ENCODE measurements around the gene NUDT8.
"Not testable (repeated sequence)": the region's sequence is repeated elsewhere in the genome, so short reads cannot be mapped to it uniquely, and the experiment has no call there.

Gene NUDT8

GRCh38 chr11:67662835-67663531, 33.2 kb upstream of the NUDT8 start:
- H2BK5ac ChIP-seq (ENCODE audit: low read length): no peak overlapping the region
- H3K18ac ChIP-seq (ENCODE audit: low read length): no peak overlapping the region
- H3K23ac ChIP-seq (ENCODE audit: low read length): no peak overlapping the region
- no peak overlapping the region for H2BK15ac ChIP-seq (replicated peaks; ENCODE audit: low read depth)
- H2AK5ac ChIP-seq (ENCODE audit: low read length): no peak overlapping the region
- no peak overlapping the region for H3K4me3 ChIP-seq (ENCODE audit: low read length)
- H3K9ac ChIP-seq (ENCODE audit: low read length): no peak overlapping the region
- H4K5ac ChIP-seq (ENCODE audit: low read length): no peak overlapping the region
- no peaks in the 10 kb centered on the region for H3K27me3 ChIP-seq (ENCODE audit: insufficient read depth, low read length, poor library complexity)
- no peaks in the 10 kb centered on the region for H3K4me1 ChIP-seq (ENCODE audit: control insufficient read depth, low read depth, low read length)
- no peaks in the 10 kb centered on the region for H3K79me2 ChIP-seq (ENCODE audit: control insufficient read depth, insufficient read depth, low read length)
- no peak for DNase-seq
- H4K8ac ChIP-seq (ENCODE audit: low read depth, low read length): no peak overlapping the region
- H3K79me1 ChIP-seq (ENCODE audit: low read length): no peaks in the 10 kb centered on the region
- H3K27ac ChIP-seq (ENCODE audit: low read depth, low read length): no peak overlapping the region
- no peak overlapping the region for H2BK120ac ChIP-seq (ENCODE audit: low read depth, low read length)
- H3K4me2 ChIP-seq (ENCODE audit: low read length): no peak overlapping the region
- no peak overlapping the region for H3K4ac ChIP-seq (ENCODE audit: low read depth, low read length)
- WGBS (ENCODE audit: extremely low coverage, insufficient coverage, low lambda C conversion rate): no CpG with 5 or more reads among the region's 19 CpGs
- H3K56ac ChIP-seq (ENCODE audit: low read length): no peak overlapping the region
- H3K36me3 ChIP-seq (ENCODE audit: control insufficient read depth, insufficient read depth, low read length): no peaks in the 10 kb centered on the region

- H2BK15ac ChIP-seq (replicated peaks; ENCODE audit: low read depth): no peak overlapping the region
- no peak overlapping the region for H2BK5ac ChIP-seq (ENCODE audit: low read length)
- no peak overlapping the region for H2BK120ac ChIP-seq (ENCODE audit: low read depth, low read length)
- H3K4me3 ChIP-seq (ENCODE audit: low read length): no peak overlapping the region
- no peaks in the 10 kb centered on the region for H3K79me2 ChIP-seq (ENCODE audit: control insufficient read depth, insufficient read depth, low read length)
- H3K27me3 ChIP-seq (ENCODE audit: insufficient read depth, low read length, poor library complexity): no peaks in the 10 kb centered on the region
- no peak overlapping the region for H3K27ac ChIP-seq (ENCODE audit: low read depth, low read length)
- no peak overlapping the region for H4K5ac ChIP-seq (ENCODE audit: low read length)
- no peaks in the 10 kb centered on the region for H3K36me3 ChIP-seq (ENCODE audit: control insufficient read depth, insufficient read depth, low read length)
- H3K56ac ChIP-seq (ENCODE audit: low read length): no peak overlapping the region
- H3K18ac ChIP-seq (ENCODE audit: low read length): no peak overlapping the region
- no peaks in the 10 kb centered on the region for H3K4me1 ChIP-seq (ENCODE audit: control insufficient read depth, low read depth, low read length)
- no peak overlapping the region for H2AK5ac ChIP-seq (ENCODE audit: low read length)
- H3K4me2 ChIP-seq (ENCODE audit: low read length): no peak overlapping the region
- H3K4ac ChIP-seq (ENCODE audit: low read depth, low read length): no peak overlapping the region
- H3K23ac ChIP-seq (ENCODE audit: low read length): no peak overlapping the region
- no peak overlapping the region for H3K9ac ChIP-seq (ENCODE audit: low read length)
- no peak for DNase-seq
- WGBS (ENCODE audit: extremely low coverage, insufficient coverage, low lambda C conversion rate): no CpG with 5 or more reads among the region's 12 CpGs
- no peak overlapping the region for H4K8ac ChIP-seq (ENCODE audit: low read depth, low read length)
- H3K79me1 ChIP-seq (ENCODE audit: low read length): no peaks in the 10 kb centered on the region
Observed at GRCh38 chr11:67662142-67662834, 32.6 kb upstream of the NUDT8 start.

- H3K4me3 ChIP-seq (ENCODE audit: low read length); H3K23ac ChIP-seq (ENCODE audit: low read length); DNase-seq; H3K79me2 ChIP-seq (ENCODE audit: control insufficient read depth, insufficient read depth, low read length); H3K9ac ChIP-seq (ENCODE audit: low read length); H3K79me1 ChIP-seq (ENCODE audit: low read length); H4K5ac ChIP-seq (ENCODE audit: low read length); H4K8ac ChIP-seq (ENCODE audit: low read depth, low read length); H3K4ac ChIP-seq (ENCODE audit: low read depth, low read length); H2BK5ac ChIP-seq (ENCODE audit: low read length); H3K56ac ChIP-seq (ENCODE audit: low read length); H3K18ac ChIP-seq (ENCODE audit: low read length); H2BK15ac ChIP-seq (replicated peaks; ENCODE audit: low read depth); H3K27me3 ChIP-seq (ENCODE audit: insufficient read depth, low read length, poor library complexity); H3K36me3 ChIP-seq (ENCODE audit: control insufficient read depth, insufficient read depth, low read length); H2BK120ac ChIP-seq (ENCODE audit: low read depth, low read length); H2AK5ac ChIP-seq (ENCODE audit: low read length); H3K4me2 ChIP-seq (ENCODE audit: low read length); H3K4me1 ChIP-seq (ENCODE audit: control insufficient read depth, low read depth, low read length); H3K27ac ChIP-seq (ENCODE audit: low read depth, low read length): not testable (repeated sequence)
- no CpG with 5 or more reads among the region's 5 CpGs for WGBS (ENCODE audit: extremely low coverage, insufficient coverage, low lambda C conversion rate)
Observed at GRCh38 chr11:67660752-67661151, 31.0 kb upstream of the NUDT8 start.

- not testable (repeated sequence) for H3K79me2 ChIP-seq (ENCODE audit: control insufficient read depth, insufficient read depth, low read length); H3K27me3 ChIP-seq (ENCODE audit: insufficient read depth, low read length, poor library complexity); H3K4me3 ChIP-seq (ENCODE audit: low read length); H3K36me3 ChIP-seq (ENCODE audit: control insufficient read depth, insufficient read depth, low read length); H4K8ac ChIP-seq (ENCODE audit: low read depth, low read length); H2AK5ac ChIP-seq (ENCODE audit: low read length); H2BK120ac ChIP-seq (ENCODE audit: low read depth, low read length); H3K4me1 ChIP-seq (ENCODE audit: control insufficient read depth, low read depth, low read length); H3K23ac ChIP-seq (ENCODE audit: low read length); H3K79me1 ChIP-seq (ENCODE audit: low read length); H3K9ac ChIP-seq (ENCODE audit: low read length); H3K4ac ChIP-seq (ENCODE audit: low read depth, low read length); H4K5ac ChIP-seq (ENCODE audit: low read length); H3K4me2 ChIP-seq (ENCODE audit: low read length); H3K27ac ChIP-seq (ENCODE audit: low read depth, low read length); H2BK5ac ChIP-seq (ENCODE audit: low read length); H3K18ac ChIP-seq (ENCODE audit: low read length); DNase-seq; H2BK15ac ChIP-seq (replicated peaks; ENCODE audit: low read depth); H3K56ac ChIP-seq (ENCODE audit: low read length)
- WGBS (ENCODE audit: extremely low coverage, insufficient coverage, low lambda C conversion rate): no CpG with 5 or more reads among the region's 5 CpGs
Observed at GRCh38 chr11:67659651-67660165, 30.0 kb upstream of the NUDT8 start.

- H3K4me3 ChIP-seq (ENCODE audit: low read length): no peak overlapping the region
- H4K5ac ChIP-seq (ENCODE audit: low read length): no peak overlapping the region
- WGBS (ENCODE audit: extremely low coverage, insufficient coverage, low lambda C conversion rate): no CpG with 5 or more reads among the region's 3 CpGs
- H4K8ac ChIP-seq (ENCODE audit: low read depth, low read length): no peak overlapping the region
- no peaks in the 10 kb centered on the region for H3K4me1 ChIP-seq (ENCODE audit: control insufficient read depth, low read depth, low read length)
- no peak overlapping the region for H3K4ac ChIP-seq (ENCODE audit: low read depth, low read length)
- H3K27ac ChIP-seq (ENCODE audit: low read depth, low read length): no peak overlapping the region
- H3K36me3 ChIP-seq (ENCODE audit: control insufficient read depth, insufficient read depth, low read length): no peaks in the 10 kb centered on the region
- no peaks in the 10 kb centered on the region for H3K79me2 ChIP-seq (ENCODE audit: control insufficient read depth, insufficient read depth, low read length)
- no peak for DNase-seq
- no peak overlapping the region for H2BK5ac ChIP-seq (ENCODE audit: low read length)
- no peak overlapping the region for H2AK5ac ChIP-seq (ENCODE audit: low read length)
- no peak overlapping the region for H3K18ac ChIP-seq (ENCODE audit: low read length)
- no peak overlapping the region for H3K56ac ChIP-seq (ENCODE audit: low read length)
- no peak overlapping the region for H3K9ac ChIP-seq (ENCODE audit: low read length)
- no peaks in the 10 kb centered on the region for H3K79me1 ChIP-seq (ENCODE audit: low read length)
- H2BK120ac ChIP-seq (ENCODE audit: low read depth, low read length): no peak overlapping the region
- H3K27me3 ChIP-seq (ENCODE audit: insufficient read depth, low read length, poor library complexity): no peaks in the 10 kb centered on the region
- no peak overlapping the region for H3K4me2 ChIP-seq (ENCODE audit: low read length)
- no peak overlapping the region for H2BK15ac ChIP-seq (replicated peaks; ENCODE audit: low read depth)
- no peak overlapping the region for H3K23ac ChIP-seq (ENCODE audit: low read length)
Observed at GRCh38 chr11:67657300-67657699, 27.6 kb upstream of the NUDT8 start.
